Activated T-cell treated with anti-CD3 and anti-CD28 coated beads for 24 hours (primary cell): Measurements from ENCODE around the gene LRRTM4.
"Not testable (repeated sequence)": the region's sequence is repeated elsewhere in the genome, so short reads cannot be mapped to it uniquely, and the experiment has no call there.

Source experiments
- DNase-seq: peaks from one replicate; pipeline ENCODE4 v3.0.0-alpha.2; 2020; ENCODE audit warnings: low read depth

The LRRTM4 gene

GRCh38 chr2:77314721-77315120, 207.5 kb downstream of the LRRTM4 start:
- no peak for DNase-seq

GRCh38 chr2:77310416-77310815, 211.8 kb downstream of the LRRTM4 start:
- DNase-seq, result no peak

- no peak for DNase-seq
Observed at GRCh38 chr2:77309725-77310124, 212.5 kb downstream of the LRRTM4 start.

- no peak for DNase-seq
Observed at GRCh38 chr2:77301441-77301840, 220.7 kb downstream of the LRRTM4 start.

- no peak for DNase-seq
Observed at GRCh38 chr2:77296791-77297190, 225.4 kb downstream of the LRRTM4 start.

GRCh38 chr2:77294474-77294873, 227.7 kb downstream of the LRRTM4 start:
- no peak for DNase-seq

- no peak for DNase-seq
Observed at GRCh38 chr2:77284353-77284752, 237.8 kb downstream of the LRRTM4 start.

- no peak for DNase-seq
Observed at GRCh38 chr2:77271262-77271661, 250.9 kb downstream of the LRRTM4 start.

GRCh38 chr2:77270433-77270832, 251.7 kb downstream of the LRRTM4 start:
- DNase-seq, result no peak

- DNase-seq, result no peak
Observed at GRCh38 chr2:77268626-77269025, 253.6 kb downstream of the LRRTM4 start.

GRCh38 chr2:77232909-77233425, 289.2 kb downstream of the LRRTM4 start:
- DNase-seq, result no peak

GRCh38 chr2:77228391-77228790, 293.8 kb downstream of the LRRTM4 start:
- DNase-seq, result no peak

- DNase-seq, result no peak
Observed at GRCh38 chr2:77210725-77211124, 311.5 kb downstream of the LRRTM4 start.

GRCh38 chr2:77207331-77207730, 314.8 kb downstream of the LRRTM4 start:
- no peak for DNase-seq

- DNase-seq, result no peak
Observed at GRCh38 chr2:77201755-77202154, 320.4 kb downstream of the LRRTM4 start.

GRCh38 chr2:77199411-77199810, 322.8 kb downstream of the LRRTM4 start:
- no peak for DNase-seq

GRCh38 chr2:77193858-77194448, 328.2 kb downstream of the LRRTM4 start:
- no peak for DNase-seq

GRCh38 chr2:77192811-77193289, 329.3 kb downstream of the LRRTM4 start:
- no peak for DNase-seq

- no peak for DNase-seq
Observed at GRCh38 chr2:77191665-77192064, 330.5 kb downstream of the LRRTM4 start.

- no peak for DNase-seq
Observed at GRCh38 chr2:77190721-77191346, 331.3 kb downstream of the LRRTM4 start.

- no peak for DNase-seq
Observed at GRCh38 chr2:77185052-77185451, 337.1 kb downstream of the LRRTM4 start.

GRCh38 chr2:77179297-77179696, 342.9 kb downstream of the LRRTM4 start:
- DNase-seq, result no peak

- not testable (repeated sequence) for DNase-seq
Observed at GRCh38 chr2:77175266-77175780, 346.9 kb downstream of the LRRTM4 start.

GRCh38 chr2:77169426-77169825, 352.8 kb downstream of the LRRTM4 start:
- DNase-seq, result no peak
